Smooth muscle cell (in vitro differentiated cells): ENCODE measurements around the gene FMO4. TPM values are rescaled to one million over a fixed set of nuclear protein-coding genes. Genes with fewer than 3 reads are reported as not detected.
A peak's percentile ranks its signal among the peaks of the same experiment; 100 is the strongest.

Experiments
- DNase-seq: peaks from one replicate; lab custom pipeline; 2025; ENCODE audit not compliant: unreplicated experiment; lab: John Stamatoyannopoulos, UW
- H2AFZ ChIP-seq: fragments of 200-600 bp; sonication (generic); 2 replicates; pipeline ENCODE4 v1.6.0; 2016; ENCODE audit warnings: antibody characterized with exemption, low read depth, mild to moderate bottlenecking
- H3F3A ChIP-seq: fragments of 200-600 bp; sonication (generic); 2 replicates; pipeline ENCODE4 v1.6.0; 2017; ENCODE audit warnings: antibody characterized with exemption, low read depth
- H3K27ac ChIP-seq: fragments of 200-600 bp; sonication (generic); 2 replicates; pipeline ENCODE4 v1.5.1; 2016; ENCODE audit warnings: low read depth, mild to moderate bottlenecking
- H3K27me3 ChIP-seq: fragments of 200-600 bp; sonication (generic); 2 replicates; pipeline ENCODE4 v1.6.1; 2016; ENCODE audit warnings: low read depth, mild to moderate bottlenecking
- H3K36me3 ChIP-seq: fragments of 200-600 bp; sonication (generic); 2 replicates; pipeline ENCODE4 v1.5.1; 2016; ENCODE audit warnings: low read depth
- H3K4me1 ChIP-seq: fragments of 200-600 bp; sonication (generic); 2 replicates; pipeline ENCODE4 v1.5.1; 2016; ENCODE audit warnings: low read depth
- H3K4me2 ChIP-seq: fragments of 200-600 bp; sonication (generic); 2 replicates; pipeline ENCODE4 v1.6.0; 2016; ENCODE audit warnings: mild to moderate bottlenecking
- H3K4me3 ChIP-seq: fragments of 200-600 bp; sonication (generic); 2 replicates; pipeline ENCODE4 v1.5.1; 2016; ENCODE audit warnings: mild to moderate bottlenecking
- H3K79me2 ChIP-seq: fragments of 200-600 bp; sonication (generic); 2 replicates; pipeline ENCODE4 v1.6.0; 2016; ENCODE audit warnings: low read depth, mild to moderate bottlenecking
- H3K9ac ChIP-seq: fragments of 200-600 bp; sonication (generic); 2 replicates; pipeline ENCODE4 v1.6.0; 2016; ENCODE audit warnings: low read depth
- H3K9me3 ChIP-seq: fragments of 200-600 bp; sonication (generic); replicated peaks from 2 replicates; pipeline ENCODE4 v1.5.1; 2016; ENCODE audit warnings: low read depth
- H4K20me1 ChIP-seq: fragments of 200-600 bp; sonication (generic); 2 replicates; pipeline ENCODE4 v1.6.0; 2016; ENCODE audit warnings: low read depth
- WGBS: methylation state at CpG from one replicate; pipeline ENCODE4 v1.1.7; 2016; ENCODE audit warnings: low lambda C conversion rate; 5-methylcytosine and 5-hydroxymethylcytosine counted together
- polyA plus RNA-seq: library from polyadenylated mRNA; unstranded; fragments of >200 nt; fragmentation: Nextera tagmentation; extraction: Ambion mirVana; gene quantifications from 2 replicates; pipeline ENCODE4 v1.2.1, GENCODE V29; 2016
- total RNA-seq: library from RNA; depleted of rRNA; stranded (reverse); fragments of >200 nt; gene quantifications from 2 replicates; pipeline ENCODE4 v1.2.3, GENCODE V29; 2014
- TF ChIP-seq, protein P1 (sequence below): fragments of 200-600 bp; sonication (generic); IDR thresholded peaks from 2 replicates; pipeline ENCODE4 v1.5.1; 2017; ENCODE audit warnings: borderline replicate concordance, mild to moderate bottlenecking, antibody characterized with exemption; ENCODE audit not compliant: insufficient read depth, poor library complexity, severe bottlenecking

Gene FMO4
- total and polyA plus RNA-seq, 2 experiments from 2014 or later: 2.0 TPM

DNA sequence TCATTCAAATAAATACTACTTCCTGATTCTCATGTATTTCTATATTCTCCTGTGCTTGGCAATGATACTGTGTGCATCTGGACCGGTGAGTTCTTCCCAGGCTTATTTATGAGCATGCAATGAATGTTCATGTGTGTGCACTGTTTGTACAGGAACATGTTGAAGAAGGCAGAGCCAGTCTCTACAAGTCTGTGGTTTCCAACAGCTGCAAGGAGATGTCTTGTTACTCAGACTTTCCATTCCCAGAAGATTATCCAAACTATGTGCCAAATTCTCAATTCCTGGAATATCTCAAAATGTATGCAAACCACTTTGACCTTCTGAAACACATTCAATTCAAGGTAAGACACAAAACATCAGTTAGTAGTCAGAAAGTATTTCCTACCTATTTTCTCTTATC, 46.6 kb upstream of the FMO4 start:
- no peak for DNase-seq
- Histone ChIP-seq H3F3A (no peaks in the 10 kb centered on the region), H3K9me3 (no peaks in the 10 kb centered on the region), H3K27ac (no peak overlapping the region), H4K20me1 (no peaks in the 10 kb centered on the region), H3K4me2 (peak overlapping the region; percentile 56), H3K4me3 (no peak overlapping the region), H3K9ac (no peak overlapping the region), H3K79me2 (no peaks in the 10 kb centered on the region), H3K4me1 (peaks cover 5% of the 10 kb centered on the region), H2AFZ (no peak overlapping the region), H3K27me3 (no peaks in the 10 kb centered on the region), H3K36me3 (no peaks in the 10 kb centered on the region)
- TF ChIP-seq, protein P1, sequence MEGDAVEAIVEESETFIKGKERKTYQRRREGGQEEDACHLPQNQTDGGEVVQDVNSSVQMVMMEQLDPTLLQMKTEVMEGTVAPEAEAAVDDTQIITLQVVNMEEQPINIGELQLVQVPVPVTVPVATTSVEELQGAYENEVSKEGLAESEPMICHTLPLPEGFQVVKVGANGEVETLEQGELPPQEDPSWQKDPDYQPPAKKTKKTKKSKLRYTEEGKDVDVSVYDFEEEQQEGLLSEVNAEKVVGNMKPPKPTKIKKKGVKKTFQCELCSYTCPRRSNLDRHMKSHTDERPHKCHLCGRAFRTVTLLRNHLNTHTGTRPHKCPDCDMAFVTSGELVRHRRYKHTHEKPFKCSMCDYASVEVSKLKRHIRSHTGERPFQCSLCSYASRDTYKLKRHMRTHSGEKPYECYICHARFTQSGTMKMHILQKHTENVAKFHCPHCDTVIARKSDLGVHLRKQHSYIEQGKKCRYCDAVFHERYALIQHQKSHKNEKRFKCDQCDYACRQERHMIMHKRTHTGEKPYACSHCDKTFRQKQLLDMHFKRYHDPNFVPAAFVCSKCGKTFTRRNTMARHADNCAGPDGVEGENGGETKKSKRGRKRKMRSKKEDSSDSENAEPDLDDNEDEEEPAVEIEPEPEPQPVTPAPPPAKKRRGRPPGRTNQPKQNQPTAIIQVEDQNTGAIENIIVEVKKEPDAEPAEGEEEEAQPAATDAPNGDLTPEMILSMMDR: no peak
- WGBS: 16% methylated on average over 1 of the region's 1 CpG

DNA sequence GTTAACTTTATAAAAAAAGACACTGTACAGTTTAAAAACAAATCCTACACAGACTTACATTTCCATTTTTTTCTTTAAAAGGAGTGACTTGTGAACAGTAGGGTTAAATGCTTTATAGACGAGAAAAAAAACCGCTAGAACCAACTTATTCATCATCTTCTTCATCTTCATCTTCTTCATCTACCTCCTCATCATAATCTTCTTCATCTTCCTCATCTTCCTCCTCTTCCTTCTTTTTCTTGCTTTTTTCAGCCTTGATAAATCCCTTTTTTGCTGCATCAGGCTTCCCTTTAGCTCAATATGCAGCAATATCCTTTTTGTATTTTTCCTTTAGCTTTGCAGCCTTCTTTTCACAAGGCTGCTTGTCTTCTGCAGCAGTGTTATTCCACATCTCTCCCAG, 43.2 kb upstream of the FMO4 start:
- Histone ChIP-seq H3K79me2 (no peaks in the 10 kb centered on the region), H3K4me1 (peaks cover 2% of the 10 kb centered on the region), H3K36me3 (no peaks in the 10 kb centered on the region), H3K27me3 (no peaks in the 10 kb centered on the region), H3K9ac (no peak overlapping the region), H3F3A (no peaks in the 10 kb centered on the region), H3K27ac (no peak overlapping the region), H3K4me2 (no peak overlapping the region), H3K4me3 (no peak overlapping the region), H4K20me1 (no peaks in the 10 kb centered on the region), H2AFZ (no peak overlapping the region), H3K9me3 (no peaks in the 10 kb centered on the region)
- 87% methylated on average over 2 of the region's 2 CpGs for WGBS
- TF ChIP-seq, protein P1: no peak
- DNase-seq: no peak

DNA sequence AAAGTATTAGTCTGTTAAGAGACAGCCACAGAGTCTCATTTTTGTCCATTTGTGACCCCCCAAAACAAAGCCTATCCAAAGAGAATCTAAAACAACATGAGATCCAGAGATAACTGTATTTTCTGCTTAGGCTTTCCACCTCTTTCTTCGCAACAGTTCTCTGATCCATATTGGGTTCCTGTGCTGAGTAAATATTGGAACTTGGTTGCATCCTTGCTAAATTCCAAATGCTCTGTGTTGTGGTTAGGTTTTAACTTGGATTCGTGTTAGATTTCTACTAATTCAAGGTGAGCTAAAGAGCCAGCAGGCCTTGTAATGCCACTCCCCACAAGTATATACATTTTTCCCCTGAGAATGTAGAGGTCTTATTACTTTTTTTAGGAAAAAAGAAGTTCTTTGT, 36.4 kb upstream of the FMO4 start:
- Histone ChIP-seq H3K4me3 (no peak overlapping the region), H4K20me1 (no peaks in the 10 kb centered on the region), H3K4me1 (no peaks in the 10 kb centered on the region), H2AFZ (no peak overlapping the region), H3K27ac (no peak overlapping the region), H3F3A (no peaks in the 10 kb centered on the region), H3K9me3 (no peaks in the 10 kb centered on the region), H3K79me2 (no peaks in the 10 kb centered on the region), H3K36me3 (no peaks in the 10 kb centered on the region), H3K4me2 (no peak overlapping the region), H3K9ac (no peak overlapping the region), H3K27me3 (no peaks in the 10 kb centered on the region)
- no peak for DNase-seq
- TF ChIP-seq, protein P1: no peak
- 91% methylated on average over 2 of the region's 2 CpGs for WGBS

DNA sequence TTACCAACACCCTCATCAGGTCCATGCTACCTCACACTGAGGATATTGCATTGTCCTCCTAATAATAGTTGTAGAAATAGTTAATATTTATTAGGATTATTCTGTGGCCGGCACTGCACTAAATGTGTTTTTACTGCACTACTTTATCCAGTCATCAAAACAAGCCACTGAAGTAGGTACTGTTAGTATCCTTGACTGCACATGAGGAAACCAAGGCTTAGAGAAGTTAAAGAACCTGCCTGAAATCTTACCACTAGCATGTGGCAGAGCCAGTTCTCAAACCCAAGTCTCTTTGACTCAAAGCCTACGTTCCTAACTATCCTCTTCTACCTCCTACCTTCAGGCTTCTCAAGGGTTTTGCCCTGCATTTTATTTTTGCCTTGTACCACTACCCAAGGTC, 34.7 kb upstream of the FMO4 start:
- H3K9ac ChIP-seq: no peak overlapping the region
- no peak overlapping the region for H3K27ac ChIP-seq
- no peak overlapping the region for H3K4me2 ChIP-seq
- DNase-seq: no peak
- no peaks in the 10 kb centered on the region for H3K27me3 ChIP-seq
- TF ChIP-seq, protein P1: no peak
- no peaks in the 10 kb centered on the region for H3F3A ChIP-seq
- no peaks in the 10 kb centered on the region for H3K4me1 ChIP-seq
- no peak overlapping the region for H3K4me3 ChIP-seq
- no peaks in the 10 kb centered on the region for H3K36me3 ChIP-seq
- 88% methylated on average over 2 of the region's 2 CpGs for WGBS
- H3K79me2 ChIP-seq: no peaks in the 10 kb centered on the region
- no peak overlapping the region for H2AFZ ChIP-seq
- no peaks in the 10 kb centered on the region for H3K9me3 ChIP-seq
- H4K20me1 ChIP-seq: no peaks in the 10 kb centered on the region
